ENCODE results near the gene KRT75.

KRT75 gene

DNA sequence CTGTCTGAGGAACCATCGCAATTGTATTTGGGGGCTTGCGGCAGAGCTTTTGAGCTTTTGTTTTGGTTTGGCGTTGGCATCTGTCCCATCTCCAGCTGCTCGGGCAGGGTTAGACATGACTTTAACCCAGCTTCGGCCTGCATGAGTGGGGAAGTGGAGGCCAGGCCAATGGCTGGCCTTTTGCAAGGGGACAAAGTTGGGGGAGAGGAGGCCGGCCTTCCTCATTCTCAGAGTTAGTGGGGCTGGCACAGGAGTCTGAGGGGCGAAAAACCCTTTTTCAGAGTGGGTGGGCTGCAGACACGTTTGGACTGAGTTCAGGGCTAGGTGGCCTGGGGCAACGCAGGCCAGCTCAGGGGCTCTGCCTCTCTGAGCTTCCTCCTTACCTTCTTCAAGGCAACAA is 33.3 kb downstream of the KRT75 start:
- no peak for DNase-seq (ENCODE audit: low read depth)
- no peak overlapping the region for H3K4me3 ChIP-seq (ENCODE audit: low read depth, low read length)

DNA sequence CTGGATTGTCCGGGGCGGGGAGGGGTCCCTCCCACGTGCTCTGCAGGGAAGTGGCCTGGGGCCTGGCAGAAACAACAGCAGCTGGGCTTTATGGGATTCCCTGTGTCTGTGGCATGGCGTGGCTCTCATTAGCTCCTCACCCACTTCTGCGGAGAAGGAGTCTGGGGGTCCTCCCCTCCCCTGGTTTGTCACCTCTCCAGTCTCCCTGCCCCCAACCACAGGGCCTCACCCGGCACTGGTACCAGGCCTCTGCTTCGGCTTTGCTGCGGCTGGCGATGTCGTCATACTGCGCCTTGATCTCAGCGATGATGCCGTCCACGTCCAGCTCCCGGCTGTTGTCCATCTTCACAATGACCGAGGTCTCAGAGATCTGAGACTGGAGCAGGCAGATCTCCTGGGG is 34.4 kb downstream of the KRT75 start:
- no peak for DNase-seq (ENCODE audit: low read depth)
- H3K4me3 ChIP-seq (ENCODE audit: low read depth, low read length) = no peak overlapping the region

DNA sequence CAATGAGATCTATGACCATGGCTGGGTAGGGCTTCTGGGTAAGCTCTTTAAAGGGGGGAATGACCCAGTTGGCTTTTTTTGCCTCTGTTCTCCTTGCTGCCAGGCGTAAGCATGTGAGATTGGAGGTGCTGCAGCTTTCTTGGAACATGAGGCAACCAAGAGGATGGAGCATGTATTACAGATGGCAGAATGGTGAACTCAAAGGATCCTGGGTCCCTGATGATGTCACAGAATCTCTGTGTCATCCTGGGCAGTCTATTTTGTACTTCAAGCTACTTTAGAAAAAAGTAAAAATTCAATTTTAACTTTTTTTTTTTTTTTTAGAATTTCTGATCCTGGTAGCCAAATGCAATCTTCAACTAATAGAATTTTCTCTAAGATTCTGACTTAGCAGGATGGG is 36.0 kb downstream of the KRT75 start:
- DNase-seq (ENCODE audit: low read depth) = no peak

DNA sequence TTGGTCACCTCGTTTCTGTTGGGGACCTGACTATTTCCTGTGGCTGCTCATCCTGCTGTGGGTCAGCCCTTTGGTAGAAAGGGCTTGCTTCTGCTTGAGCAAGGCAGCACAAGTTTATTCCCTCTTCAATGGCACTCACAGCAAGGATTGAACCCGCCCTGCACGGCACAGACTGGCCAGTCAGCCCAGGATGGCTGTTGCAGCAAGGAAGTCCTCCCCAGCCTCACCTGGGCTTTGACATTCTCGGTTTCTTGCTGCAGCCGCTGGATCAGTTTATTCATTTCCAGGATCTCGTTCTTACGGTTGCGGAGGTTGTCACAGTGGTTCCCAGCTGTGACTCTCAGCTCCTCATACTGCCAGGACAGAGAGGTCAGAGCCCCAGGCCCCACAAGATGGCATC is 37.5 kb downstream of the KRT75 start:
- DNase-seq (ENCODE audit: low read depth) = no peak

More for the DNA sequence above, 36.0 kb downstream of the KRT75 start:
- no peak overlapping the region for H3K4me3 ChIP-seq (ENCODE audit: low read depth, low read length)

DNA sequence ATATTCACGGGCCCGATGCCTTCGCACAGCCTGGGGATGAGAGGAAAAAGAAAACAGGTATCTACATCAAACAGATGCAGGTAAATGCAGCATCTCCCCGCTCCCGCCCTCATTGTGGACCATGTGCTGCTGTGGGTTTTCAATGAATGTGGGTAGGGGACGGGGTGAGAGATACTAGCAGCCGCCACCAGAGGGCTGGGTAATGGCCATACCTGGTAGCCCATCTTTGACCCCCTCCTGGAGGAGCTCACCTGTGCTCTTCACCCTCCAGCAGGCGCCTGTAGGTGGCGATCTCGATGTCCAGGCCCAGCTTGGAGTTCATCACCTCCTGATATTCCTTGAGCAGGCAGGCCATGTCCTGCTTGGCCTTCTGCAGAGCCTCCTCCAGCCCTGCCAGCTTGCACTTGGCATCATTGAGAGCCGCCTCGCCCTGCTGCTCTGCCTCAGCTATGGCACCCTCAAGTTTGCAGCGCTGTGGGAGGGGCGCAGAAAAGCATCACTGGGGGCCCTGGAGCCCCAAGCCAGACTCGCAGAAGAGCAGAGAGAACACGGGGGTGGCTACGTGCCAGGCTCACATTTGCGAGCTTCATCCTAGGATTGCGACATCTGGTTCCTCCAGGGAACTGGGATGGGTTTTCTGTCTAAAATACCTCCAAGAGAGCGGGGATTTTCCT is 38.3 kb downstream of the KRT75 start:
- DNase-seq (ENCODE audit: low read depth) = peak; percentile 39
- H3K4me3 ChIP-seq (ENCODE audit: low read depth, low read length) = no peak overlapping the region

More for the DNA sequence above, 37.5 kb downstream of the KRT75 start:
- no peak overlapping the region for H3K4me3 ChIP-seq (ENCODE audit: low read depth, low read length)

DNA sequence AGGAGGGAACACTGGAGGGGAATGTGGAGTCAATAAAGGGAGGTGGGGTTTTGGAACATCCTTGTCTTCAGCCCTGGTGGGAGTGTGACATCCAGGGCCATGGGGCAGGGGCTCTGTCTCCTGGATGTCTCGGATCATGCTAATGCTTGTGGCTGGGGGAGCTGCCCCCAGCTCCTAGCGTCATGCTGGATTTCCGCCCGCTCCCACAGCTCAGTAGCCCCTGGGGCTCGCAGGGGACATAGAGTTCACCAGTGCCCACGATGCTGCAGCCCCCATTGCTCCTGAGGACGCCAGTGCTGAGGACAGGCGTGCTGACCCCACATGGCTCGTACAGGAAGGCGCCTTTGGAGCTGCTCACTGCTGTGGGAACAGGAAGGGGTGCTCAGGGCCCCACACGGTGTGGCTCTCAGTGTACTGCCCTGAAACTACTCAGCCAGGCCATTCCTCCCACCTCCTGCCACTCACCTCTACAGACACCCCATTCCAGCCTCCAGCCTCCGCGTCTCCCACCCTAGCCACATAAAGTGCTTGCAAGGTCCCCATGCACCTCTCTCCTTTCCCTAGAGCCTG is 39.2 kb downstream of the KRT75 start:
- H3K4me3 ChIP-seq (ENCODE audit: low read depth, low read length) = no peak overlapping the region
- DNase-seq (ENCODE audit: low read depth) = no peak

DNA sequence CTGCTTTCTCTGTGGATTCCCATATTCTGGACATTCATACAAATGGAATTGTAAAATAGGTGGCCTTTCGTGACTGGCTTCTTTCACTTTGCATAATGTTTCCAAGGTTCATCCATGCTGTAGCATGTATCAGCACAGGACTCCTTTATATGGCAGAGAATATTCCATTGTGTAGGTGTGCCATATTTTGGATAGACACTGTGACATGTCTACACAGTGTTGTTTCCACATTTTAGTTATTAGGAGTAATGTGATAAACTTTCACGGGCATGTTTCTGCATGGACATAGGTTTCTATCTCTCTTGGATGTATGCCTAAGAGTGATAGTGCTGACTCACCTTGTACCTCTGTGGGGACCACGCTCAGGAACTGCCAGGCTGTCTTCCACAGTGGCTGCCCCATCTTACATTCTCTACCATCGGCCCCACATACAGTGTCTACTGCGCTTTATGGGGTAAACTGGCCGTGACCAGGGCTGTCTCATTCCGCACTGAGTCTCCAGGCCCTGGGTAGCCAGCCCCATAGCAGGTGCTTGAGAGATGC is 41.6 kb downstream of the KRT75 start:
- no peak for DNase-seq (ENCODE audit: low read depth)
- no peak overlapping the region for H3K4me3 ChIP-seq (ENCODE audit: low read depth, low read length)

DNA sequence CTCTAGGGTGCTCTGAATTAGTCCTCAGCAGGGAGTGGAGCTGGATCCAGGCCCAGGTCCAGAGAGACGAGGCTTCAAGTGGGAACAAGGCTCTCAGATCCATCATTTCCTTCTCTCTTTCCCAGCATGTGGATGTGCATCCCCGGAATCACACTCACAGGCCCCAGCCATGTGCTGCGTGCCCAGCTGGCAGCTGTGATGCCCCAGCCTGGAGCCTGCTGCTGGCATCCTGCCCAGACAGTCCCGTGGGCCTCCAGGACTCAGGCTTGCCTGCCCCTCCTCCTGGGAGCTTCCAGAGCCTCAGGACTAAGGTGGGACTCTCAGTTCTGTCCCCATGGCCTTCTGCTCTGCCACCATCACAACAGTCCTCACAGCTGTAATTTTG is 42.6 kb downstream of the KRT75 start:
- DNase-seq (ENCODE audit: low read depth) = no peak

DNA sequence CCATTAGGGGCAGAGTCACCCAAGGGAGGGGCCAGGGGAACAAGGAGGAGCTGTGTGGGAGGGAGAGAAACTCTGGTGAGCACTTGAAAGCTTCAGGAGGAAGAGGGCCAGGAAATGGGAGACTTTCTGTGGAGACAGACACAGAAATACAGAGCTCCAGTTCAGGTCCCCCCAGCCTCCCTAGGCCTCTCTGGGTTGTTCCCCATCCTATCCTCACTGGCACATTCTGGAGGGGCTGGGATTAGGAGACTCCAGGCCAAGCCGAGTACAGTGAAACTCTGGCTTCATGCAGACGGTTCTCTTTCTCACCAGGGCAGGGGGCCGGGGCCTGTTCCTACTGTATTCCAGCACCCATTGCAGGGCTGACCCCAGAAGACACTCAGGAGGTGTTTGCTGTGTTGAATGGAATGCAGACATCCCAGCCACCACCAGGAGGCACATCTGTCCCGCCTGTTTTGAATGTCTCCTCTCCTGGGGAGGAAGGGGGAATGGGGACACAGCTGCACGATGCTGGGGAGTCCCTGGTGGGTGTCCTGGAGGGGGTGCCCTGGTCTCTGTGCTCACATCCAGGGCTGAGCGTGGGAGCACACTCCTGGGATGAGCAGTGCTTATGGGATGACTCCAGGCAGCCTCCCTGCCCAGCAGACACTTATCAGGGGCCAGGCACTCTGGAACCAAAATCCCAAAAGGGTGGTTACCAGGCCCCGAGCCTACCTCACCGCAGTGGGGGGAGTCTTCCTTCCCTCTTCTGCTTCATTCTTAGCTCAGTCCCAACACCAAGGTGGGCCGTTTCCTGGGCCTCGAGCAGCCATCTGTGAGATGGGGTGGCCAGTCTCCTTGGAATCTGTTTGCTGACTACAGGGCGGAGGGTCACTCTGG is 43.2 kb downstream of the KRT75 start:
- no peak for DNase-seq (ENCODE audit: low read depth)
- no peak overlapping the region for H3K4me3 ChIP-seq (ENCODE audit: low read depth, low read length)

More for the DNA sequence above, 42.6 kb downstream of the KRT75 start:
- no peak overlapping the region for H3K4me3 ChIP-seq (ENCODE audit: low read depth, low read length)

DNA sequence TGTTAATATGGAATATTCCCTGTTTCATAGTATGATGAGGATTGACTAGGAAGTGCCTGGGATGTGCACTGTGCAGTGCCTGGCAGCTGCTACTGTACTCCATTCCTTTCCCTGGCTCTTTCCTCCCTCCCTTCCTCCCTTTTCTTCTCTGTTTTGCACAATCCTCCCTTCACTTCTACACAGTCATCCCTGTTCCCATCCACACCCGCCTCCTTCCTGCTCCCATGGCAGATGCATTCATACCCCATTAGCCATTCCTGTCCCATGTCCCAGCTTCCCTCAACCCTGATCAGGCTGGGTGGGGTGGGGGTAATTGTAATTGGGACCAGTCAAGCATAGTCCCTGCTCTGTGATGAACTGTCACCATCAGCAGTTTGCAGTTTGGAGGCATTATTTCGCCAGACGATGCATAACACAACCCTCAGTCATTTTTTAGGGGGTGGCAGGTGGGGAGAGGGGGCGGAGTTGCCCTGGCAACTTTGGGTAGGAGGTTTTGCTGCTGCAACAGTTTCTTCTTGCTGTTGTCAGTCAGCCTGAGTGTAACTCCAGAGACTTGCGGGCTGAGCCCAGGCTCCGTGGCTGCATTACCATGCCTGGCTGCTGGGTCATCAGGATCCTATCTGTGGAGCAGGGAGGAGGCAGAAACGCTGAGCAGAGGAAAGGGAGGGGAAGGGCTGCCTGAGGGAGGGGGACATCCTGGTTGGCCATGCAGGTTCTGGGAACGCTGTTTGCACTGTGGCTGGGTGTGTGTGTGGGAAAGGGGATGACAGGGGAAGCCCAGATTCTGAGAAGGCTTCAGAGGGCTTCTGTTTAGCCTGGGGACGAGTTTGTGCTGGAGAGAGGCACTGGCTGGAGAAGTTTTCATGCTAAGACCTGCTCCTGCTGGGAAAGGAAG is 44.6 kb downstream of the KRT75 start:
- DNase-seq (ENCODE audit: low read depth) = no peak
- H3K4me3 ChIP-seq (ENCODE audit: low read depth, low read length) = no peak overlapping the region

DNA sequence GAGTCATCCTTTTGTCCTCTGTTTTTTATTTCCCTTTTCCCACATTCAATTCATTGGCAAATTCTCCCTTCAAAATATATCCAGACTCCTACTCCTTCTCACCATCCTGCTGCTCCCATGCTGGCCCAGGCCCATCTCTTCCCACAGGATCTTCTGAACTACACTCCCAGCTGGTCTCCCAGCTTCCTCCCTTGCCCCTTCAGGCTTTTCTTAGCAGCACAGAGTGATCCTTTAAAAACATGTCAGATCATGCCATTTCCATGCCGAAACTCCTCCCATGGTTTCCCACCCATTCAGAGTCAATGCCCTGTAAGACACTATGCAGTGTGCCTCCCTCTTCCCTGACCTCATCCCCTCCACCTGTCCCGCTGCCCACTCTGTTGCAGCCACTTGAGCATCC is 46.3 kb downstream of the KRT75 start:
- DNase-seq (ENCODE audit: low read depth) = no peak
- H3K4me3 ChIP-seq (ENCODE audit: low read depth, low read length) = no peak overlapping the region

DNA sequence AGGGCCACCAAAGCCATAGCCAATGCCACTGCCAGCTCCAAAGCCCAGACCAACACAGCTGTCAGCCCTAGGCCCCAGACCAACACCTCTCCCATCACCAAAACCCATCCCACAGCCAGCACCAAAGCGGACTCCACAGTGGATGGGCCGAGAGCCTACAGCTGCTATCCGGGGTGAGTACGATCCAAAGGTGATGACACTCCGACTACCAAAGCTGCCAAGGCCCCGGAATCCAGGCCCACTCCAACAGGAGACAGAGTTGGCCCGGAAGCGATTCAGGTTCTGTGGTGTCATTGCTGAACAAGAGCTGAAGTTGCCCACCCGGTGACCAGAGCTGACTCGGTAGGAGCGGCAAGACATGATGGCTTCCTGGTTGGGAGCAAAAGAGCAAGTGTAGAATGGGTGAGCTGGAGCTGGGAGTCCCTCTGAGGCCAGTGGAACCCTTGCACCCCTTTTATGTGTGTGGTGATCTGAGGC is 48.9 kb downstream of the KRT75 start, which contains the start of gene KRT84:
Gene KRT84 (minus strand): TSS at position 427 of the 477 bp plus-strand sequence. CDS start 67 bp downstream, at position 360.
- no peak within 1 kb of the TSS for H3K4me3 ChIP-seq (ENCODE audit: low read depth, low read length)
- no peak for DNase-seq (ENCODE audit: low read depth)

DNA sequence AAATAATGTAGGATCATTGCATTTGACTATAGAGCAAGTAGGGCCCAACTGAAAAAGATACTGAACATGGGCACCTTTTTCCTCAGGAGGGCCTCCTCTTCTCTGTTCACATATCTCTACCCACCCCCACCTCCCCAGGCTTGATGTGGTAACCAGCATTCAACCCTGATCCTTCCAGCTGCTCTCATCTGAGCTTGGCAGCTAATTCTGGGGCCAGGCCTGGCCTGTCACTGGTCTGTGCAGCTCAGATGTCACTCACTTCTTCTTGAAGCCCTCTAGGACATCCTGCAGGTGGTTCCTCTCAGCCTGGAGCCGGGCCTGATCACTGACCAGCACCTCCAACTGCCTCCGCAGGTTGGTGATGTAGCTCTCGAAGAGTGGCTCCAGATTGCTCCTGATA is 50.8 kb downstream of the KRT75 start:
- DNase-seq (ENCODE audit: low read depth) = no peak
- no peak overlapping the region for H3K4me3 ChIP-seq (ENCODE audit: low read depth, low read length)

DNA sequence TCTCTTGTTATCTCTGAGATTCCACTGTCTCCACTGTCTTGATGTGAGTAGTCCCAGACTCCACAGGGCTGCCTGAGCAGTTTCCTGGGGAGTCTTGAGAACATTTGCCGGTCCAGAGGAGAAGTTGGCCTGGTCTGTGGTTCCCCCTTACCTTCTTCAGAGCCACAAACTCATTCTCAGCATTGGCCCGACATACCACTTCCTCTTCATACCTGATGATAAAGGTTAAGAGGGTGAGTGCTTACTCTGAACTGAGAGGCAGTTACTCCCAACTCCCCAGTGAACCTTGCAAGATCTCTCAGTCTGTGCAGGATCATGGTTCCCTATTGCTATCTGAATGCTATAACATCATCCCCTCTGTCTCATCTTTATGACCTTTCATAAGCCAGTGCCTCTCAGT is 51.3 kb downstream of the KRT75 start:
- DNase-seq (ENCODE audit: low read depth) = no peak

DNA sequence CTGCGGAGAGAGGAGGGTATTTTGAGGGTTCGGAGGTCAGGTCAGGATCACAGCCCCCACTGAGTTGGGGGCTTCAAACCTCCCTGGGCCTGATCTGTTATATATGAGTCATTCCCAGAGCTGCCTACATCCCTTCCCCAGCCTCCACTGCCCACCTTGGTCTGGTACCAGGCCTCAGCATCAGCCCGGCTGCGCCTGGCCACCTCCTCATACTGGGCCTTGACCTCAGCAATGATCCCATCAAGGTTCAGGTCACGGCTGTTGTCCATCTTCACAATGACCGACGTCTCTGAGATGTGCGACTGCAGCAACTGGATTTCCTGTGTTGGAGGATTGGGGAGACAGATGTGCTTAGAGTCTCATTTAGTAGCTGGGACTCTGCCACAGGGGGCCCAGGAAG is 53.0 kb downstream of the KRT75 start:
- DNase-seq (ENCODE audit: low read depth) = no peak

More for the DNA sequence above, 51.3 kb downstream of the KRT75 start:
- H3K4me3 ChIP-seq (ENCODE audit: low read depth, low read length) = no peak overlapping the region

DNA sequence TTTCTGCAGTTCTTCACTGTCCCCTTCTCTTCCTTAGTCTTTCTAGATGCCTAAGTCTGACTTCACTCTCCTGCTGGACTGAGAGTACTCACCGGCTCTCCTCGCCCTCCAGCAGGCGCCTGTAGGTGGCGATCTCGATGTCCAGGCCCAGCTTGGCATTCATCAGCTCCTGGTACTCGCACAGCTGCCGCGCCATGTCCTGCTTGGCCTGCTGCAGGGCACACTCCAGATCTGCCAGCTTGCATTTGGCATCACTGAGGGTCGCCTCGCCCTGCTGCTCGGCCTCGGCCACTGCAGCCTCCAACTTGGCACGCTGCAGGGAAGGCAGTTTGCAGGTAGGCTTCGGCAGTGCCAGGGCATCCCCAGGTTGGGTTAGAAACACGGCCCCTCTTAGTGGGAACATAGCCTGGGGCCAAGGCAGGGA is 53.9 kb downstream of the KRT75 start:
- DNase-seq (ENCODE audit: low read depth) = no peak
- H3K4me3 ChIP-seq (ENCODE audit: low read depth, low read length) = no peak overlapping the region

More for the DNA sequence above, 53.0 kb downstream of the KRT75 start:
- no peak overlapping the region for H3K4me3 ChIP-seq (ENCODE audit: low read depth, low read length)

DNA sequence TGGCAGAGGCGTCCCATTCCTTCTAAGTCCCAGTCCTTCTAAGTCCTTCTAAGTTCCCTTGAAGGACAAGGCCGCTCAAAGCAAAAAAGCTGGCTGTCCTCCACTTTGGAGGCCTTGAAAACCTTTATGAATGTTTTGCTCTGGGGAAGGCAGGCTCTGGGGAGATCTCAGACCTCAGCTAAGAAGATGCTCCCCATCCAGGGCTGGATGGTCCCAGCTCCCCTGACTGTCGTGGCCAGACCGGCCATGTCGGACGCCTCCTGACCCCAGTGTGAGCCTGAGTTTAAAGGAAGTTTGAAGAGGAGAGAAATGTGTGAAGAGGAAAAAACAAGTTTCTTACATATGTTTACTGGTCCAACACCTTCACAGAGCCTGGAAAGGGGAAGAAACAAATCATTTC is 54.6 kb downstream of the KRT75 start:
- no peak for DNase-seq (ENCODE audit: low read depth)
- no peak overlapping the region for H3K4me3 ChIP-seq (ENCODE audit: low read depth, low read length)

DNA sequence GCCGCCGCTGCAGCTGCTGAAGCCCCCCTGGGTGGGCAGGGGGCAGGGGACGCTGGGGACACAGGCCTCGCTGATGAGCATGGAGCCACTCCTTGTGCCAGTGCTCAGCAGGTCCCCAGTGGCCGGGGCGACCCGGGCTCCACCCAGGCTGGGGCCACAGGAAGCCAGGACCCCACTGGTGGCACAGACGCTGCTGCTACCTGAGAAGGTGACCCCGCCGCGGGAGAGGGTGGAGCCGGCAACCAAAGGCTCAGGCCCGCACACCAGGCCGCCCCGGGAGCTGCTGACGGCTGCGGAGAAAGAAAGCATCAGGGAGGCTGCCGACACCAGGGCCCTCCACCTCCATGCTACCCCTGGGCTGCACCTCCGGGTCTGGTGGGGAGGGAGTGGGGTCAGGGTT is 56.1 kb downstream of the KRT75 start:
- no peak overlapping the region for H3K4me3 ChIP-seq (ENCODE audit: low read depth, low read length)
- DNase-seq (ENCODE audit: low read depth) = no peak

DNA sequence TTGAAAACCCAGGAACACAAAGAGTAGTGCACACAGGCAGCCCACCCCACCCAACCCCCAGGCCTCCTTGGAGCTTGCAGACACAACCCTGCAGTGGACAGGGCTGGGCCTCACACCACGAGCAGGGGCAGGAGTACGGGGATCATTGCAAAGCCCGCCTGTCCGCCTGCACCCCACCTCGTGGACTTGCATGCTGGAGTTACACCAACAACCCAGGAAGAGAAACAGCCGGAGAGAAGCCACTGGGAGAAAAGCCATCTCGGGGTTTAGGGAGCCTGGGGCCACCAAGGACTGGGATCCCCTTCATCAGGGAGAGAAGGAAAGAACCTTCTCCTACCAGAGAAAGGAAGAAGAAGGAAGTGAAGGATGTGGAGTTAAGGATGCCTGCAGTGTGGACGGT is 56.9 kb downstream of the KRT75 start:
- H3K4me3 ChIP-seq (ENCODE audit: low read depth, low read length) = no peak overlapping the region
- DNase-seq (ENCODE audit: low read depth) = no peak
